ENCODE measurements around the gene QPCTL. TPM values are rescaled to one million over a fixed set of nuclear protein-coding genes. Genes with fewer than 3 reads are reported as not detected.
"Not testable (repeated sequence)": the region's sequence is repeated elsewhere in the genome, so short reads cannot be mapped to it uniquely, and the experiment has no call there.

Gene QPCTL
- total RNA-seq, 1 experiment from 2014 or later = 34.7 TPM

DNA sequence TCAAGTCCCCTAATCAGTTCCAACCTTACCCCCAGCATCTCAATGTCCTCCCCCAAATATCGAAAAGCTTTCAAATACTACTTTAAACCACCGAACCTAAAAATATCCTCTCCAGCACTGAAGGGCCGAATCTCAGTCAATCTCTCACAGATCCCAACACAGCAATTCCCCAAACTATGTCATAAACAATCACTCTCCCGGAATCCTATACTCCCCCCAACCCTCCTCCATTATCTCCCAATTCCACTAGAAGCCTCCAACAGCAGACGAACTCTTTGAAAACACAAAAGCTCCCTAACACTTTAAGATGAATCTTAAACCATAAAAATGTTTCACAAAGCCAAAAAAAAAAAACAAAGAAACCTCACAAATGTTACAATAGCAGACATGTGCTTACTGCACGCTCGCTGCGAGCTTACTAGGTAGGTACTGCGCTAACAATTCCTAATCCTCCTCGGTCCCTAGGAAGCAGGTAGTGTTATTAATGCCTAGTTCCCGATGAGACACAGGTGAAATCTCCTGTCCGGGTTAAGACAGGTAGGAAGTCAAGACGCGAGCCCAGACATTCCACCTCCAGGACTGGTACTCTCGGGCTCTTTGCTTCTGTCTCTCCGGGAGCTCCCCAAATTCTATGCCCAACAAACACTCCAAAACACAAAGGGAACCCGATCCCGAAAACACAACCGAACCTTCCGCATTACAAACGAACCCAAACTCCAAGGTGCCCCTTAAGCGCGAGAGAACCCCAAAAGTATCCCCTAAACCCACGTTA is 24.1 kb downstream of the QPCTL start:
- peak; percentile 90 for DNase-seq (ENCODE audit: low spot score)

GRCh38 chr19:45717131-45717982 is 24.9 kb downstream of the QPCTL start:
- peak; percentile 100 for DNase-seq (ENCODE audit: low spot score)

- DNase-seq (ENCODE audit: low spot score) = no peak
These were observed 25.7 kb downstream of the QPCTL start for GRCh38 chr19:45717983-45718650.

DNA sequence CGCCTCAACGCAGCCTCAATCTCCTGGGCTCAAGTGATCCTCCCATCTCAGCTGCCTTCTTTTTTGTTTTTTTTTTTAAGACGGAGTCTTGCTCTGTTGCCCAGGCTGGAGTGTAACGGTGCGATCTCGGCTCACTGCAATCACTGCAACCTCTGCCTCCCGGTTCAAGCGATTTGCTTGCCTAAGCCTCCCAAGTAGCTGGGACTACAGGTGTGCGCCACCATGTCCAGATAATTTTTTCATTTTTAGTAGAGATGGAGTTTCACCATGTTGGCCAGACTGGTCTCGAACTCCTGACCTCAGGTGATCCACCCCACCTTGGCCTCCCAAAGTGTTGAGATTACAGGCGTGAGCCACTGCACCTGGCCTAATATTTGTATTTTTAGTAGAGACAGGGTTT is 27.6 kb downstream of the QPCTL start:
- not testable (repeated sequence) for DNase-seq (ENCODE audit: low spot score)

DNA sequence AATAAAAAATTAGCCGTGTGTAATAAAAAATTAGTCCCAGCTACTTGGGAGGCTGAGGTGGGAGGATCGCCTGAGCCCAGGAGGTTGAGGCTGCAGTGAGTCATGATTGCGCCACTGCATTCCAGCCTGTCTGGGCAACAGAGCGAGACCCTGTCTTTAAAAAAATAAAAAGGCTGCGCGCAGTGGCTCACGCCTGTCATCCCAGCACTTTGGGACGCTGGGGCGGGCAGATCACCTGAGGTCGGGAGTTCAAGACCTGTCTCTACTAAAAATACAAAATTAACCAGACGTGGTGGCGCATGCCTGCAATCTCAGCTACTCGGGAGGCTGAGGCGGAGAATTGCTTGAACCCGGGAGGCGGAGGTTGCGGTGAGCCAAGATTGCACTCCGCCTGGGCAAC is 36.2 kb downstream of the QPCTL start:
- DNase-seq (ENCODE audit: low spot score) = not testable (repeated sequence)

DNA sequence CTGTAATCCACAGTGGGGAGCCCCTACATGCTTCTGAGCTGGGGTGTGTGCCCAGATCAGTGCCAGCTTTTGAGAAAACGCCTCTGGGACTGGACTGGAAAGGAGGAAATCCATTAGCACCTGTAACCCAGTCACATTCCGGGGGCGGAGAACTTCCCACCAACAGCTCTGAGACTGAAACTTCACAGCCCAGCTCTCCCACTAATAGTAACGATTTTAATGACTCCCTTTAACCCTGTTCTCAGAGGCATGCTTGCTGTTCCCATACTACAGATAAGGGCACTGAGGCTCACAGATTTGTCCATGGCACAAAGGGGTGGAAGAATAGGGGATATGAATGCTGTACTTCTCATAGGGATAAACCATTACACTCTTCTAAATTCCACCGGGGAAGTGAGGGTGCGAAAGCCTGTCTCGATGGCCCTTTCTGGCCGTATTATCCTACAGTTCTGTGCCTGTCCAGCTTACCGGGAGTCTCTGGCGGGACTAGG is 37.4 kb downstream of the QPCTL start:
- peak; percentile 60 for DNase-seq (ENCODE audit: low spot score)

DNA sequence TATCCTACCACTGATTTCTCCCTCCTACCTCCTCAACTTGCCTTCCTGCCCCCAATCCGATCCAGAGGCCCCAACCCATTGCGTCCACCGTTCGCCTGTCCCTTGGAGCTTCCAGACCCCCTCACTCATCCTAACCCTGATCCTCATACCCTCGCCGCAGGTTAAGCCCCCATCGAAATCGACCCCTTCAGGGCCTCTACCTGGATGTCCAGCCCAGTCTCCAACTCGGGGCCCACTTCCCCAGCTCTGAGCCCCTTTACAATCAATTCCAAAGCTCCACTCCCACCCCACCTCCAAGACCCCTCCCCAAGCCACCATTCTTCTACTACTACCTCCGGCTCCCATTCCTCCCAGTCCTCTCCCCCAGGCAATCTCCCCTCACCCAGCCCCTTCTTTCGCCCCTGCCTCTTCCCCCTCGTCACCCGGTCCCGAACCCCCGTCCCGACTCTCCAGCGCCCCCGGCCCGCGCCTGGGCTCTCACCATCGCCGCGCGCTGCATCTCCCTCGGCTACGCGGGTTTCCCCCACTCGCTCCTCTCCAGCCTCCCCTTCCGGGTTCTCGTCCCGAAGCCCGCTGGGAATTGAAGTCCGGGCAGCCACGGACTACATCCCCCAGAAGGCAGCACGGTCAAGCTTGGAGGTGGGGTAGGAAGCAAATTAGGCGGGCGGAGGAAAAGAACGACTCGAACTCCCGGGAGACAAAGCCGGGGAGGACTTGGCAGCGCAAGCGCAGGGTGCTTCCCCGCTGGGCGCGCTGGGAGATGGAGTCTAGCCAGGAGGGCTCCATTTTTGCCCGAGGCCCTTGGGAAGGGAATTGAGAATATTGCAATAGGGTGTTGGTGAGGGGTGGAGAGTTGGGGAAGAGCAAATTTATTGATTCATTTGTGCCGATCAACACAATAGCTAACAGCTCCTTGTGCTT is 38.2 kb downstream of the QPCTL start, which contains the start of gene FBXO46:
Gene FBXO46 (minus strand): TSS at position 529 of the 921 bp plus-strand sequence. CDS start 17,401 bp downstream, outside the sequence.
- DNase-seq (ENCODE audit: low spot score) = peak; percentile 99

DNA sequence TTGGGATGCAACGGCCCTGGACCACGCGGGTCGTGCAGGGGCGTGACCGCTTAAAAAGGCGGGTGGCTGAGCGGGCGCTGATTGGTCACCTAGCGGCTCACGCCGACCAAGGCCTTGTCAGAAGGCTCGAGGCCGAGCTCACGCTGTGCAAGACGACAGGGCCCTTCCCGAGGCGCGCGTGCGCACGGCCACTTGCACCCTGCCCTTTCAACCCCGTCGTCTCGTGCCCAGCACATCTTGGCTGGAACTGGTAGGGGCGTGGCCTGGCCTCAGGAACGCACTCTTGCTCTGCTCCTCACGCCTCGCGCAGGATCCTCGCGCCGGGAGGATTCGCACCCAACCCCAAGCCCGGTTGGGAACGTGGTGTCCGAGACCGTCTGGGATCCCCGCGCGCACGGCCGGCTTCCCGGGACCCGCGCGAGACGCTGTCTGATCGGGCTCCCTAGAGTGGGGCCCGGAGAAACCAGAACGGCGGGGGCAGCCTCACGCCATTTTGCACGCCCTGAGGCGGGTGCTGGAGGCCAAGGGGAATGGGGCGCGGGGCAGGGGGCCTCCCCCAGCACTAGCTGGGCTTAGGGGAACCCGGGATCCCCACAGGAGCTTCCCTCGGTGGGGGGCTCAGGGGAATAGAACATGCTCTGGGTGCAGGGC is 40.8 kb downstream of the QPCTL start, which contains the start of gene MEIOSIN:
Gene MEIOSIN (plus strand): TSS at position 280 of the 651 bp plus-strand sequence. CDS start 1,938 bp downstream, outside the sequence.
- no peak for DNase-seq (ENCODE audit: low spot score)

DNA sequence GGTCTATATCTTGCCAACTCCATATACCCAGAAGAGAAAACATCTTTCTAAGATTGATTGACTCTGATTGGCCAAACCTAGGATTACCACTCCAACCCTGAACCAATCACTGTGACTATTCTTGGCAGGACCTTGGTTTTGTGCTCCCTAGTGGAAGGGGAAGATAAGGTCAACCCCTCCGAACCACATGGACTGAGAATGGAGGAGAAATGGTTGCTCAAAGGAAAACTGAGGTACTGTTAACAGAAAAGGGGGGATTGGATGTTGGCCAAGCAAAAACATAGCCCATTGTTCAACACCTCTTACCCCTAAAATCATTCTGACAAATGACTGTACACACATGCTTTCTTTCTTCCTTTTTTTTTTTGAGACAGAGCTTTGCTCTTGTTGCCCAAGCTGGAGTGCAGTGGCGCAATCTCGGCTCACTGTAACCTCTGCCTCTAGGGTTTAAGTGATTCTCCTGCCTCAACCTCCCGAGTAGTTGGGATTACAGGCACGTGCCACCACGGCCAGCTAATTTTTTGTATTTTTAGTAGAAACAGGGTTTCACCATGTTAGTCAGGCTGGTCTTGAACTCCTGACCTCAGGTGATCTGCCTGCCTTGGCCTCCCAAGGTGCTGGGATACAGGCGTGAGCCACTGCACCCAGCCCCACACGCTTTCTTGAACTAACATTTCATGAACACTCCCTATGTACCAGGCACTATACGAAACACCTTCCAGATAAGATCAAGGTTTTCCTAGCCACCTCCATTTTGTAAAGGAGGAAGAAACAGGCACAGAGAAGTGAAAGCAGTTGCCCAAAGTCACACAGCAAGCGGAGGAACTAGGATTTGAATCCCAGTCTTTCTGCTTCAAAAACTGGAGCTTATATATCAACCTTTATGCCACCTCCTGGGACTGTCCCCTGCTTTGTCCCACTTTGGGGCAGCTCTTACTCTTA is 47.3 kb downstream of the QPCTL start:
- no peak for DNase-seq (ENCODE audit: low spot score)

DNA sequence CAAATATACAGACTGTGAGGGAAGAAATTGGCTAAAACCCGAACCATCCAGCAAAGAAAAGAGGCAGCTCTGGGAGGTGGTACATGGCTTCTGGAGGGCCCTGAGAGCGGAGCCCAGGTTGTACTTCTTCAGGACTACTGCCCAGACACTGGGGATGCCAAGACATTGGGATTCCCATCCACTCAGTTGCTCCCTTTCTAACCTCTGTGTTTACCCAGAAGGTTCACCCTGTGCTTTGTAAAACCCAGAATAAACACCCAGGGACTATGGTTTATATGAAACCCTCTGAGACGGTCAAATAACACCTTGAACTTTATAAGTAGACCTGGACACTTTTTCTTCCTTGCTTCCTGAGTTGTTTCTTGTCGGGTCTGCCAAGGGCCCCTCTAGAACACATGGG is 50.5 kb downstream of the QPCTL start:
- DNase-seq (ENCODE audit: low spot score) = no peak

DNA sequence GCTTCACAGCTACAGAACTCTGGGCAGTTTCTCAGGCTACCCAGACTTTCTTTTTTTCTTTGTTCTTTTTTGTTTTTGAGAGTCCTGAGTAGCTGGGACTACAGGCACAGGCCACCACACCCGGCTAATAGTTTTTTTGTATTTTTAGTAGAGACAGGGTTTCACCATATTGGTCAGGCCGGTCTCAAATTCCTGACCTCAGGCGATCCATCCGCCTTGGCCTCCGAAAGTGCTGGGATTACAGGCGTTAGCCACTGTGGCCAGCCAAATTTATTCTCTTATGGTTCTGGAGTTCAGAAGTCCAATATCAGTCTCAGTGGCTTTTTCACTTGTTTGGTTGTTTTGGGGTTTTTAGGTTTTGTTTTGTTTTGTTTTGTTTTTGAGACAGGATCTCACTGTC is 53.1 kb downstream of the QPCTL start:
- DNase-seq (ENCODE audit: low spot score) = no peak

DNA sequence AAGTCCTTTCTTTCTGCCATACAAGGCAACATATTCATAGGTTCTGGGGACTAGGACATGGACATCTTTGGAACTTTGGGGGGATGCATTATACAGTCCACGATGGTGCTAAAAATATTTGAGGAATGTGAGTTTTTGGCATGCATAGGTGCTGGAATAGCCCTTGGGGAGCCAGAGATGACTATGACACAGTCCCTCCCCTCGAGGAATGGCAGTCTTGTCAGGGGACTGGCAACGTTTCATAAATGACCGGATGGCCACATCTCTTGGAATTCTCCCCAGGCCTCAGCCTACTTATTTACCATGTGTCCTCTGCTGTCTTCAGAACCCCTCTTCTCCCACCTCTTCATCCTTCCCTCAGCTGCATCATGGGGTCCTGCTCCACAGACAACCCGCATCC is 54.4 kb downstream of the QPCTL start:
- DNase-seq (ENCODE audit: low spot score) = no peak

DNA sequence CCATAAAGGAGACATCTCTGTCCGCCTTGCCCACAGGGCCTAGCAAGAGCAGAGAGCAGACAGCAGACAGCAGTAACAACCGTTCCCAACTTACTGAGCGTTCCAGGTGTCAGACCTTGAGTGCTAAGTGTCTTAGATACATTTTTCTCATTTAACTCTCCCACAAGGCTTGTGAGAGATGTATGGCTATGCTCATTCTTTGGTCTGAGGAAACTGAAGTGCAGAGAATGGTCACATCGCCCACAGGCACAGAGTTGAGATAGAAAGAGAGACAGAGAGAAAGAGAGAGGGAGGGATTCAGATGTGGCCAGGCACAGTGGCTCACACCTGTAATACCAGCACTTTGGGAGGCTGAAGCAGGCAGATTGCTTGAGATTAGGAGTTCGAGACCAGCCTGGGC is 55.0 kb downstream of the QPCTL start:
- no peak for DNase-seq (ENCODE audit: low spot score)

DNA sequence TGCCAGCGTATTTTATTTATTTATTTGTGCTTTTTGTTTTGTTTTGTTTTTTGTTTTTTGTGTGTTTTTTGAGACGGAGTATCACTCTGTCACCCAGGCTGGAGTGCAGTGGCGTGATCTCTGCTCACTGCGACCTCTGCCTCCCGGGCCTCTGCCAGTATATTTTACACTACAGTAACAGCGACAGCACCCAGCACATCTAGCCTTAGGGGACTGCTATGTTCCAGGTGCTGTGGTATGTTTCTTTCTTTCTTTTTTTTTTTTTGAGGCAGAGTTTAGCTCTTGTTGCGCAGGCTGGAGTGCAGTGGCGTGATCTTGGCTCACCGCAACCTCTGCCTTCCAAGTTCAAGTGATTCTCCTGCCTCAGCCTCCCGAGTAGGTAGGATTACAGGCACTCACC is 59.0 kb downstream of the QPCTL start:
- not testable (repeated sequence) for DNase-seq (ENCODE audit: low spot score)

DNA sequence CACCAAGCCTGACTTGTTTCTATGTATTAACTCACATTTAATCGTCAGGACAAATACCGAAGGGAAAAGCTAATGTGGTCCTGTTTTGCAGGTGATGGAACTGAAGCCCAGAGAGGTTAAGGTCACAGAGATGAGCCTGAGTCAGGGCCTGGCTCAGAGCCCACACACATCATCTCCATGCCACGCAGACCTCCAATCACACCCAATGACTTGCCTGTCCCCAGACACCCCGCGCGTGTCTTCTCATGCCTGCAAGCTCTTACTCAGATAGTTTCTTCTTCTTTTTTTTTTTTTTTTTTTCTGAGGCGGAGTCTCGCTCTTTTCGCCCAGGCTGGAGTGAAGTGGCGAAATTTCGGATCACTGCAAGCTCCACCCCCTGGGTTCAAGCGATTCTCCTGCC is 60.2 kb downstream of the QPCTL start:
- DNase-seq (ENCODE audit: low spot score) = no peak

- peak; percentile 54 for DNase-seq (ENCODE audit: low spot score)
These were observed 61.1 kb downstream of the QPCTL start for GRCh38 chr19:45753548-45753947.

All from HT-29 (cell line).